Stimulated activated CD4-positive, alpha-beta T cell treated with anti-CD3 and anti-CD28 coated beads, Interleukin-4, amount 100 ng/mL, for 4 hours (primary cell): ENCODE results near the gene STAT5B.
"Not testable (repeated sequence)": the region's sequence is repeated elsewhere in the genome, so short reads cannot be mapped to it uniquely, and the experiment has no call there.

Experiments used
- DNase-seq, 2 experiments: peaks; one replicate each; pipeline ENCODE4 v3.0.0-alpha.2; 2020

STAT5B gene

GRCh38 chr17:42305543-42306384, 29.6 kb upstream of the STAT5B start:
- DNase-seq, result no peak

- not testable (repeated sequence) for DNase-seq
Observed at GRCh38 chr17:42305031-42305330, 28.8 kb upstream of the STAT5B start.

- no peak for DNase-seq
Observed at GRCh38 chr17:42304187-42305030, 28.2 kb upstream of the STAT5B start.

- DNase-seq, result no peak
Observed at GRCh38 chr17:42303694-42304093, 27.5 kb upstream of the STAT5B start.

- no peak for DNase-seq
Observed at GRCh38 chr17:42301022-42301421, 24.8 kb upstream of the STAT5B start.

GRCh38 chr17:42299913-42300312, 23.7 kb upstream of the STAT5B start:
- DNase-seq, result not testable (repeated sequence)

- DNase-seq, result not testable (repeated sequence)
Observed at GRCh38 chr17:42299361-42299760, 23.2 kb upstream of the STAT5B start.

GRCh38 chr17:42297775-42298174, 21.6 kb upstream of the STAT5B start:
- not testable (repeated sequence) for DNase-seq

- no peak for DNase-seq
Observed at GRCh38 chr17:42296012-42296411, 19.8 kb upstream of the STAT5B start.

GRCh38 chr17:42294469-42295398, 18.5 kb upstream of the STAT5B start:
- DNase-seq, result no peak

- DNase-seq, result no peak
Observed at GRCh38 chr17:42291129-42291528, 14.9 kb upstream of the STAT5B start.

- no peak for DNase-seq
Observed at GRCh38 chr17:42290577-42290976, 14.4 kb upstream of the STAT5B start.

- peak; percentile 68 to 92 for DNase-seq
Observed at GRCh38 chr17:42289611-42290181, 13.5 kb upstream of the STAT5B start.

GRCh38 chr17:42288803-42289610, 12.8 kb upstream of the STAT5B start:
- peak; percentile 67 to 80 for DNase-seq

GRCh38 chr17:42287977-42288802, 12.0 kb upstream of the STAT5B start, which contains the start of gene STAT5A:
TSS of gene STAT5A (plus strand) at chr17:42288498. CDS start at chr17:42289412, 914 bp downstream.
- DNase-seq, result peak; percentile 67 to 72

GRCh38 chr17:42287305-42287976, 11.2 kb upstream of the STAT5B start:
- peak; percentile 48 to 50 for DNase-seq

GRCh38 chr17:42286411-42287221, 10.4 kb upstream of the STAT5B start:
- DNase-seq, result no peak

GRCh38 chr17:42285346-42286050, 9.3 kb upstream of the STAT5B start:
- DNase-seq, result no peak
